Stomach (tissue), 9 donors: ENCODE data around the gene AIF1. TPM values are rescaled to one million over a fixed set of nuclear protein-coding genes. Genes with fewer than 3 reads are reported as not detected.

ENCODE experiments used
- DNase-seq, 2 donors: peaks; one replicate each; pipeline versions ENCODE4 v3.0.0 to v3.0.0-alpha.2; 2013 to 2019
- H3K27ac ChIP-seq, 5 donors: fragments of 200-600 bp in 4 of 5; sonication (generic) in 4 of 5; one replicate each; pipeline ENCODE4 v1.5.1; 2013 to 2019; ENCODE audit warnings: mild to moderate bottlenecking in 1 of 5, moderate library complexity in 1 of 5
- H3K27me3 ChIP-seq, 3 donors: fragments of 200-600 bp; sonication (generic); one replicate each; pipeline ENCODE4 v1.5.1; 2017 to 2019; ENCODE audit warnings: mixed run types in 1 of 3
- H3K36me3 ChIP-seq, 4 donors: fragments of 200-600 bp; sonication (generic); 1 replicate in 3 of 4; 2 replicates in 1 of 4; pipeline ENCODE4 v1.5.1; 2016 to 2019
- H3K4me1 ChIP-seq, 4 donors: fragments of 200-600 bp; sonication (generic); one replicate each; pipeline ENCODE4 v1.5.1; 2016 to 2019
- H3K4me3 ChIP-seq, 4 donors: fragments of 200-600 bp; sonication (generic) in 3 of 4; one replicate each; pipeline ENCODE4 v1.5.1; 2016 to 2019; ENCODE audit warnings: mild to moderate bottlenecking in 1 of 4
- H3K9me3 ChIP-seq, 4 donors: fragments of 200-600 bp; sonication (generic); one replicate each; pipeline ENCODE4 v1.5.1; 2016 to 2019
- EP300 ChIP-seq: sonication (generic); formaldehyde crosslinking; IDR thresholded peaks from one replicate; pipeline ENCODE4 v1.6.1; 2017; ENCODE audit warnings: antibody characterized with exemption
- POLR2A ChIP-seq, 4 donors: fragments of 450-650 bp; IDR thresholded peaks; one replicate each; pipeline ENCODE4 v1.6.1; 2016; ENCODE audit warnings: antibody characterized with exemption in 4 of 4, control low read depth in 2 of 4, mild to moderate bottlenecking in 1 of 4, moderate library complexity in 1 of 4
- POLR2AphosphoS5 ChIP-seq, 3 donors: sonication (generic); formaldehyde crosslinking; IDR thresholded peaks; one replicate each; pipeline ENCODE4 v1.6.1; 2016; ENCODE audit warnings: antibody characterized with exemption in 3 of 3
- WGBS, 5 donors: extraction: QIAGEN DNeasy Blood & Tissue Kit in 3 of 5; methylation state at CpG; one replicate each; pipeline versions ENCODE4 v1.1.5 to v1.1.7; 2013 to 2018; 5-methylcytosine and 5-hydroxymethylcytosine counted together
- intact Hi-C: fragments of 100-400 bp; cut with DNase I; formaldehyde crosslinking; loops from one replicate; pipeline ENCODE4 v1.15.1; 2023; ENCODE audit warnings: low total_unique reads
- polyA plus RNA-seq, 3 donors: library from polyadenylated mRNA; stranded (reverse); fragments of 200-250 nt; gene quantifications; one replicate each; pipeline ENCODE4 v1.2.3, GENCODE V29; 2013
- total RNA-seq, 5 donors: library from RNA; depleted of rRNA; stranded (reverse); fragments of >200 nt; gene quantifications; one replicate each; pipeline versions ENCODE4 v1.1.0 to v1.2.3, GENCODE V29; 2014 to 2016
- TF ChIP-seq, protein P1 (sequence below), 7 experiments: fragments of 450-650 bp in 4 of 7; fragments of 200-600 bp in 3 of 7; sonication (generic) in 3 of 7; IDR thresholded peaks; one replicate each; pipeline ENCODE4 v1.5.1; 2016 to 2019; ENCODE audit warnings: antibody characterized with exemption in 7 of 7, control low read depth in 2 of 7, mild to moderate bottlenecking in 1 of 7
- donor health status: healthy with polysubstance abuse.
- donor health status: Bipolar disorder and iron deficiency.
- donor health status: healthy.

The AIF1 gene
- total and polyA plus RNA-seq, 8 donors = 3.2 to 74.2 (median 28.2) TPM; not detected in 1

DNA sequence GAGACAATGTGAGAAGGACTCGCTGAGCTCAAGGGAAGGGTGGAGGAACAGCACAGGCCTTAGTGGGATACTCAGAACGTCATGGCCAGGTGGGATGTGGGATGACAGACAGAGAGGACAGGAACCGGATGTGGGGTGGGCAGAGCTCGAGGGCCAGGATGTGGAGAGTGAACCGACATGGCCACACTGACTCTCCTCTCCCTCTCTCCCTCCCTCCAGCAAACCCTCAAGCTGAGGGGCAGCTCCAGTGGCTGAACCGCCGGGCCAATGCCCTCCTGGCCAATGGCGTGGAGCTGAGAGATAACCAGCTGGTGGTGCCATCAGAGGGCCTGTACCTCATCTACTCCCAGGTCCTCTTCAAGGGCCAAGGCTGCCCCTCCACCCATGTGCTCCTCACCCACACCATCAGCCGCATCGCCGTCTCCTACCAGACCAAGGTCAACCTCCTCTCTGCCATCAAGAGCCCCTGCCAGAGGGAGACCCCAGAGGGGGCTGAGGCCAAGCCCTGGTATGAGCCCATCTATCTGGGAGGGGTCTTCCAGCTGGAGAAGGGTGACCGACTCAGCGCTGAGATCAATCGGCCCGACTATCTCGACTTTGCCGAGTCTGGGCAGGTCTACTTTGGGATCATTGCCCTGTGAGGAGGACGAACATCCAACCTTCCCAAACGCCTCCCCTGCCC, 38.0 kb upstream of the AIF1 start:
- H3K9me3 ChIP-seq = no peaks in the 10 kb centered on the region
- 78 to 84% (median 80%) methylated on average over 19 of the region's 19 CpGs for WGBS, 5 donors
- peaks cover 9 to 34% (median 15%) of the 10 kb centered on the region in 4 donors for H3K4me1 ChIP-seq
- peak overlapping the region in 2 of 4 donors; percentile 32 to 40 for H3K4me3 ChIP-seq
- no peaks in the 10 kb centered on the region for H3K36me3 ChIP-seq
- peak in 1 of 2 donors; percentile 40 for DNase-seq
- intact Hi-C loops = no loop called here
- peaks cover 0 to 8% (median 0%) of the 10 kb centered on the region in 3 donors for H3K27me3 ChIP-seq
- TF ChIP-seq POLR2A (IDR thresholded peaks at IDR 0.05) = no peak
- no peak for TF ChIP-seq EP300
- TF ChIP-seq, protein P1, sequence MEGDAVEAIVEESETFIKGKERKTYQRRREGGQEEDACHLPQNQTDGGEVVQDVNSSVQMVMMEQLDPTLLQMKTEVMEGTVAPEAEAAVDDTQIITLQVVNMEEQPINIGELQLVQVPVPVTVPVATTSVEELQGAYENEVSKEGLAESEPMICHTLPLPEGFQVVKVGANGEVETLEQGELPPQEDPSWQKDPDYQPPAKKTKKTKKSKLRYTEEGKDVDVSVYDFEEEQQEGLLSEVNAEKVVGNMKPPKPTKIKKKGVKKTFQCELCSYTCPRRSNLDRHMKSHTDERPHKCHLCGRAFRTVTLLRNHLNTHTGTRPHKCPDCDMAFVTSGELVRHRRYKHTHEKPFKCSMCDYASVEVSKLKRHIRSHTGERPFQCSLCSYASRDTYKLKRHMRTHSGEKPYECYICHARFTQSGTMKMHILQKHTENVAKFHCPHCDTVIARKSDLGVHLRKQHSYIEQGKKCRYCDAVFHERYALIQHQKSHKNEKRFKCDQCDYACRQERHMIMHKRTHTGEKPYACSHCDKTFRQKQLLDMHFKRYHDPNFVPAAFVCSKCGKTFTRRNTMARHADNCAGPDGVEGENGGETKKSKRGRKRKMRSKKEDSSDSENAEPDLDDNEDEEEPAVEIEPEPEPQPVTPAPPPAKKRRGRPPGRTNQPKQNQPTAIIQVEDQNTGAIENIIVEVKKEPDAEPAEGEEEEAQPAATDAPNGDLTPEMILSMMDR (IDR thresholded peaks at IDR 0.05) = no peak
- TF ChIP-seq POLR2AphosphoS5 (IDR thresholded peaks at IDR 0.05) = no peak
- H3K27ac ChIP-seq = peak overlapping the region in 3 of 5 donors; percentile 5 to 57 (median 16)

DNA sequence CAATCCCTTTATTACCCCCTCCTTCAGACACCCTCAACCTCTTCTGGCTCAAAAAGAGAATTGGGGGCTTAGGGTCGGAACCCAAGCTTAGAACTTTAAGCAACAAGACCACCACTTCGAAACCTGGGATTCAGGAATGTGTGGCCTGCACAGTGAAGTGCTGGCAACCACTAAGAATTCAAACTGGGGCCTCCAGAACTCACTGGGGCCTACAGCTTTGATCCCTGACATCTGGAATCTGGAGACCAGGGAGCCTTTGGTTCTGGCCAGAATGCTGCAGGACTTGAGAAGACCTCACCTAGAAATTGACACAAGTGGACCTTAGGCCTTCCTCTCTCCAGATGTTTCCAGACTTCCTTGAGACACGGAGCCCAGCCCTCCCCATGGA, 37.5 kb upstream of the AIF1 start:
- peak overlapping the region in 1 of 4 donors; percentile 40 for H3K4me3 ChIP-seq
- 68 to 86% (median 78%) methylated on average over 3 of the region's 3 CpGs for whole genome bisulfite sequencing, 5 donors
- TF ChIP-seq, protein P1 (IDR thresholded peaks at IDR 0.05) = no peak
- TF ChIP-seq POLR2AphosphoS5 (IDR thresholded peaks at IDR 0.05) (no peak), POLR2A (IDR thresholded peaks at IDR 0.05) (no peak), EP300 (no peak)

DNA sequence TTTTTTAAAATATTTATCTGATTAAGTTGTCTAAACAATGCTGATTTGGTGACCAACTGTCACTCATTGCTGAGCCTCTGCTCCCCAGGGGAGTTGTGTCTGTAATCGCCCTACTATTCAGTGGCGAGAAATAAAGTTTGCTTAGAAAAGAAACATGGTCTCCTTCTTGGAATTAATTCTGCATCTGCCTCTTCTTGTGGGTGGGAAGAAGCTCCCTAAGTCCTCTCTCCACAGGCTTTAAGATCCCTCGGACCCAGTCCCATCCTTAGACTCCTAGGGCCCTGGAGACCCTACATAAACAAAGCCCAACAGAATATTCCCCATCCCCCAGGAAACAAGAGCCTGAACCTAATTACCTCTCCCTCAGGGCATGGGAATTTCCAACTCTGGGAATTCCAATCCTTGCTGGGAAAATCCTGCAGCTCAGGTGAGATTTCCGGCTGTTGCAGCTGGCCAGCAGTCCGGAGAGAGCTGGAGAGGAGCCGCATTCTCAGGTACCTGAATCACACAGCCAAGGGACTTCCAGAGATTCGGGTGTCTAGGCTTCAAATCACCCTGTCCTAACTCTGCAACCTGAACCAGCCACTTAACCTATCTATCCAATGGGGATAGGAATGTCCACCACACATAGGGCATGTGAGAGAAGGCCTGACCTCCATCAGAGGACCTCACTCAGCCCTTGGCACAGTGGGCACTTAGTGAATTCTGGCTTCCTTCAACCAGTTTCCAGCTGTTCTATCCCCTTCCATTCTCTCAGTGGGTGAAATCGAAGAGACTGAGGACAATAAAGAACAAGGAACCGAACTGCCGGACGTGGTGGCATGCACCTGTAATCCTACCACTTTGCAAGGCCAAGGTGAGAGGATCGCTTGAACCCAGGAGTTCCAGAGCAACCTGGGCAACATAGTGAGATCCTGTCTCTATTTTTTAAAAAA, 36.6 kb upstream of the AIF1 start:
- H3K36me3 ChIP-seq = no peaks in the 10 kb centered on the region
- H3K27ac ChIP-seq = no peak overlapping the region
- H3K4me1 ChIP-seq = peaks cover 9 to 45% (median 19%) of the 10 kb centered on the region in 4 donors
- 75 to 82% (median 78%) methylated on average over 12 of the region's 12 CpGs for WGBS, 5 donors
- no peaks in the 10 kb centered on the region for H3K27me3 ChIP-seq
- no peak for DNase-seq
- no peak overlapping the region for H3K4me3 ChIP-seq
- no peaks in the 10 kb centered on the region for H3K9me3 ChIP-seq
- intact Hi-C loops = no loop called here
- no peak for TF ChIP-seq POLR2A (IDR thresholded peaks at IDR 0.05)
- TF ChIP-seq, protein P1 (IDR thresholded peaks at IDR 0.05) = no peak
- TF ChIP-seq EP300 = no peak
- TF ChIP-seq POLR2AphosphoS5 (IDR thresholded peaks at IDR 0.05) = no peak

More for the DNA sequence above, 37.5 kb upstream of the AIF1 start:
- no peak for DNase-seq
- Histone ChIP-seq H3K9me3 (no peaks in the 10 kb centered on the region), H3K4me1 (peaks cover 9 to 40% (median 19%) of the 10 kb centered on the region in 4 donors), H3K27me3 (peaks cover 0 to 6% (median 0%) of the 10 kb centered on the region in 3 donors), H3K27ac (peak overlapping the region in 2 of 5 donors; percentile 16 to 57), H3K36me3 (no peaks in the 10 kb centered on the region)
- intact Hi-C loops = no loop called here

DNA sequence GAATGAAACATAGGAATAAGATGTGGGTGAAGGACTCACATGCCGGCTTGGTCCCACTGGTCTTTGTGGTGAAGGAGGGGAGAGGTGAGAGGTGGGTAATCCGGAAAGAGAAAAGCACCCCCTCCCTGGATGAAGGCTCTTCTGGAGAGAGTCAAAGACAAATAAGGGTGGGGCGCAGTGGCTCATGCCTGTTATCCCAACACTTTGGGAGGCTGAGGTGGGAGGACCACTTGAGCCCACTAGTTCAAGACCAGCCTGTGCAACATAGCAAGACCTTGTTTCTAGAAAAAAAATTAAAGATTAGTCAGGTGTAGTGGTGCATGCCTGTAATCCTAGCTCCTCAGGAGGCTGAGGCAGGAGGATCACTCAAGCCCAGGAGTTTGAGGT, 35.9 kb upstream of the AIF1 start:
- Histone ChIP-seq H3K36me3 (no peaks in the 10 kb centered on the region), H3K4me3 (no peak overlapping the region), H3K4me1 (peaks cover 9 to 45% (median 19%) of the 10 kb centered on the region in 4 donors), H3K27me3 (no peaks in the 10 kb centered on the region), H3K9me3 (no peaks in the 10 kb centered on the region), H3K27ac (no peak overlapping the region)
- intact Hi-C loops = no loop called here
- WGBS, 5 donors = 78 to 86% (median 80%) methylated on average over 3 of the region's 3 CpGs
- TF ChIP-seq POLR2A (IDR thresholded peaks at IDR 0.05) = no peak
- TF ChIP-seq, protein P1 (IDR thresholded peaks at IDR 0.05) = no peak
- TF ChIP-seq EP300 = no peak
- TF ChIP-seq POLR2AphosphoS5 (IDR thresholded peaks at IDR 0.05) = no peak
- no peak for DNase-seq
